Activated CD8-positive, alpha-beta memory T cell treated with anti-CD3 and anti-CD28 coated beads for 4 hours (primary cell): ENCODE data around the gene SYNGR4.

Source experiments
- DNase-seq, 2 donors: peaks; one replicate each; pipeline ENCODE4 v3.0.0-alpha.2; 2020; ENCODE audit warnings: low read depth in 2 of 2

SYNGR4 gene

DNA sequence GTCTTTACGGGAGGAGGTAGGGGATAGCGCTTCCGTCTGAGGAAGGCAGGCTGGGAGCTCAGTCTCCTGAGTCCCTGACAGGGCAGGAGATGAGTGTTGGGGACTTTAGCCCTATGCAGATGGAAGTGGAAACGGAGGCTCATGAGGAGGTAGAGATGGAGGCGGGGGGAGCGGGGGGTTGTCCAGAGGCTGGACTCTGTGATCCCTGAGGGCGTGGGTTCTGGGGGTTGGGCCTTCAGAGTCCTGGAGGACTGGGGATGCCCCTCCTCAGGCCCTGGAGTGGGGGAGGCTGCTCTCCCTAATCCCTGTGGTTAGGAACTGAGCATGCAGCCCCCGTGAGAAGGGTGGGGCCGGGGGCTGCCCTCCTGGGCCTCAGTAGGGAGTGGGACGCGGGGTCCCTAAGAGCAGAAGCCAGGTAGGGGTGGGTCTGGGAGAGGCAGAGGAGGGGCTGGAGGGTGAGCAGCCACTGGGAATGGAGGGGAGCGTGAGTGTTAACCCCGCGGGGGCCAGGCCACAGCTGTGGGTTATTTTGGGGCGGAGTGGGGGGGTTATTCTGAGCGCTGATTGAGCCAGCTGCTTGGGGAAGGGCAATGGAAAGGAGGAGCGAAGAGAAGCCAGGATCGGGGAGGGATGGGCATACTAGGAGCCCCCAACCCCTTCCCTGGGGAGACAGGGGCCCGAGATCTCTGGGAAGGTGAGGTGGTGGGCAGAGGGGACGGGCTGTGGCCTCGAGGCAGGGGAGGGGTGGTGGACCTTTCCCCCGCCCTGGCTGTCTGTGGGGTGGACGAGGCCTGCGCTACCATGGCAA, 32.1 kb downstream of the SYNGR4 start:
- DNase-seq, result no peak

DNA sequence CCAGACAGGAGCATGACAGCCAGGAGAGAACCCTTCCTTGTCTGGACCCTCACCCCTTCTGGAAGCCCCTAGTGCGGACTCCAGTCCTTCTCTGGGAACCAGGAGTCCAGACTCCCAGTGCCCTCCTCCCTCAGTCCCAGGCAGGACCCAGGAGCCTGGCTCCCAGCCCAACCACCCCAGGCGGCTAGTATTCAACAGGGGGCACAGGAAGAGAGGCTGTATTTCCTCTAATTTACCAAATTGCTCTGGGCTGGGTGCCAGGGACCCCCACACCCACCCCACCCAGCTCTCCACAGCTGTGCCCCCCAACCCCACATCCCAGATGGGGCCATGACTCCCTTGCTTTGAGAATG, 32.6 kb downstream of the SYNGR4 start:
- DNase-seq, result no peak

DNA sequence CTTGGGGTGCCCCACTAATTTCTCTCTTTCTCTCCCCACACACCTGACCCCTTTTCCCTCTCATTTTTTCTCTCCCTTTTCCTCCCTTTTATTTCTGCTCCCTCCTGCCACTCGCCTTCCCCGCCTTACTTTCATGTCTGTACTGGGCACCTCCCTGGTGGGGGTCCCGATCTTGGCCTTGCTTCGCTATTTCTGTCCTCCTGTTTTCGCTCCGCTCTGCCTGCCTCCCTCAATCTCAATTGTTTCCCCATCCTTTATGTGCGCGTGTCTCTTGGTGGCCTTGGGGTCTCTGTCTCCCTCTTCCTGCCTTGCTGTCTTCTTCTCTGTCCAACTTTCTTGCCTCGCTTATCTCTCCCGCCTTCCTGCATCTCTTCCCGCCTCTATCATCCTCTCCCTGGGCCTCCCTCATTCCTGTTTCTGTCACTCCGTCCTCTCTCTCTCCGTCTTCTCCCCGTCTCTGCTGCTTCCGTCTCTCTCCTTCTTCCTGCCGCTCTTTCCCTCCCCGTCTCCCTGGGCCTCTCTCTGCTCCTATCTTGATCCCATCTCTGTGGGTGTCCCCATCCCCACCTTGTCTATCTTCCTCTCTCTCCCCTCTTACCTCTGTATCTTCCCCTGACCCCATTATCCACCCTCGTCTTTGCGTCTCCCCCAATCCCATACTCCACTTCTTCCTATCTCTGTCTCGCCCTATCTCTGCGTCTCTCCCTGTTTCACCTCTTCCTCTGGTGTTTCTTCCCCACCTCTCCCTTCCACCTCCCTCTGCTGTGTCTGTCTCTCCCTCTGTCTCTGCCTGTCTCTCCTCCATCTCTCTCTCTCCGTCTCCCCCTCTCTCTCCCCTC, 33.3 kb downstream of the SYNGR4 start:
- no peak for DNase-seq

DNA sequence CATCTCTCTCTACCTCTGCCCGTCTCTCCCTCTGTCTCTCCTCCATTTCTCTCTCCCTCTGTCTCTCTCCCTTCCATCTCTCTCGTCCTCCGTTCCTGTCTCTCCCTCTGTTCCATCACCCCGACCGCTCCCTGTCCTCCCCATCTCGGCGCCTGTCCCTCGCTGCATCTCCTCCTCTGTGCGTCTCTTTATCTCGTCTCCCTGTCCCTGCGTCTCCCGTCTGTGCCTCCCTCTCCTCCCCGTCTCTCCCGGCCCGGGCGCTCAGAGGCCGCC, 33.9 kb downstream of the SYNGR4 start:
- no peak for DNase-seq

DNA sequence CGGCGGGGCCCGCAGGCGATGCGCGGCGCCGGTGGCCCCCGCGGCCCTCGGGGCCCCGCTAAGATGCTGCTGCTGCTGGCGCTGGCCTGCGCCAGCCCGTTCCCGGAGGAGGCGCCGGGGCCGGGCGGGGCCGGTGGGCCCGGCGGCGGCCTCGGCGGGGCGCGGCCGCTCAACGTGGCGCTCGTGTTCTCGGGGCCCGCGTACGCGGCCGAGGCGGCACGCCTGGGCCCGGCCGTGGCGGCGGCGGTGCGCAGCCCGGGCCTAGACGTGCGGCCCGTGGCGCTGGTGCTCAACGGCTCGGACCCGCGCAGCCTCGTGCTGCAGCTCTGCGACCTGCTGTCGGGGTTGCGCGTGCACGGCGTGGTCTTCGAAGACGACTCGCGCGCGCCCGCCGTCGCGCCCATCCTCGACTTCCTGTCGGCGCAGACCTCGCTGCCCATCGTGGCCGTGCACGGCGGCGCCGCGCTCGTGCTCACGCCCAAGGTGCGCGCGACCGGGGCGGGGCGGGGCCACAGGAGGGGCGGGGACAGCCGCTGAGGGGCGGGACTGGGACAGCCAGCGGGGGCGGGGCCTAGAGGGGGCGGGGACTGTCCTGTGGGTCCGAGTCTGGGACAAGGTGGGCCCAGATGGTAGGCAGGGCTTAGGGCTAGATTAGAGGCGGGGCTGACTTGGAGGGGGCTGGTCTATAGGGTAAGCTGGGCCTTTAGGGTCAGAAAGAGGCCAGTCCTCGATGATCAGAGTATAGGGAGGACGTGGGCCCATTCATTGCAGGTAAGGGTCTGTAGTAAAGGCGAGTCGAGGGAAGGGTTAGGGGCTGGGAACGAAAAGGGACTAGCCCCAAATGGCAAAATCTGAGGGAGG, 34.4 kb downstream of the SYNGR4 start:
- DNase-seq, result peak; percentile 56 to 61

DNA sequence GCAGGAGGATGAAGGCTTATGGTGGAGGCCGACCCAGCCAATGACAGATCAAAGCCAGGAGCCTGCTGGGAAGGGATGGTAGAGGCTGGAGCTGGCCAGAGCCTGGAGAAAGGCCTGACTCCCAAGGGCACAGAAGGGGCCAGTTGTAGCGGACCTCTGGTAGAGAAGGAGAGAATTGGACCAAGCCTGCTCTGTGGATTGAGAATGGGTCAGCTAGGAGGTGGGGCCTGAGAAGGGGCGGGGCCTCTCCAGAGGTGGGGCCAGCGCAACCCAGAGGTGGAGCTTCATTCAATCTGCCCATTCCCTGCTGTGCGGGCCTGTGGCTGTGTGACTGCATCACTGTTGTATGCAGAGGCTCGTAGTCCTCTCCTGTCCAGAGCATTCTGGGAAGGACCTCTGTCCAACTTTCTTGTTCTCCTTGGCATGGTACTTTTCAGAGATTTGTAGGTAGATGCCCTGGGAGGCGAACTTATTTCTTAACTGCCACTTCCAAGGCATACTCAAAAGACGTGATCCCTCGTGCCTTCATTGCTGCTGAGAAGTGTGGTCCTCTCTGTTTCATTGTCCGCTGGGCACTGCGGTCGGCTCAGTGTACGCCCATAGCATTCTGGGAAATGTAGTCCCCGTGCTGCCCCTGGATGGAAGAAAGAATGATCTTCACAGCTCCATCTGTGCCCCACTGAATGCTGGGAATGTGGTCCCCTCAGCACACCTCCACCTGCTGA, 36.0 kb downstream of the SYNGR4 start:
- no peak for DNase-seq

DNA sequence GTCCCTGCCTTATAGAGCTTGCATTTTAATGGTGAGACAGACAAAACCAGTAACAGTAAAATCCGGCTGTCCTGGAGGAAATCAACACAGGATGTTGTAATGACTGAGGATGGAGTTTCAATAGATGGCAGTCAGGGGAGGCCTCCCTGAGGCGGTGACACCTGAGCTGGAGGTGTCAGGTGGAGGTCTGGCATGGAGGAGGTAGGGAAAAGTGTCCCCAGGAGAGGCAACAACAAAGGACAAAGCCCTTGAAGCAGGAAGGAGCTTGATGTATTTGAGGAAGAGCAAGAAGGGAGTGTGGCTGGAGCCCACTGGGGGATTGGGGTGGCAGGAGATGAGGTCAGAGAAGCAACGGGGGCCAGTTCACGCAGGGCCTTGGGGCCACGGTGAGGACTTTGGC, 37.1 kb downstream of the SYNGR4 start:
- no peak for DNase-seq

DNA sequence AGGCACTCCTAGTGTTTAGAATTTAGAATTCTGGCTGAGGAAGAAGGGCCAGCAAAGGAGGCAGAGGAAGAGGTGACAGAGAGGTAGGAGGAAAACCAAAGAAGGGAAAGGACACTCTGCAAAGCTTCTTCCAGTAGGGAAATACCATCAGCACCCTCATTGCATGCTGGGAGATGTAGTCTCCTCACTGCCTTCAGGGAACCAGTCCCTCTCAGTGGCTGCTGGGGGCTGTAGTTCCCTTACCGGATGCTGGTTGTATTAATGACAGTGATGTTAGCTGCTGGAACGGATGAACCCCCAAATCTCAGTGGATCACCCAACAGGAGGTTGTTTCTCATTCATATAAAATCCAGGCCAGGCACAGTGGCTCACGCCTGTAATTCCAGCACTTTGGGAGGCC, 39.4 kb downstream of the SYNGR4 start:
- DNase-seq, result peak in 1 of 2 donors; percentile 42

DNA sequence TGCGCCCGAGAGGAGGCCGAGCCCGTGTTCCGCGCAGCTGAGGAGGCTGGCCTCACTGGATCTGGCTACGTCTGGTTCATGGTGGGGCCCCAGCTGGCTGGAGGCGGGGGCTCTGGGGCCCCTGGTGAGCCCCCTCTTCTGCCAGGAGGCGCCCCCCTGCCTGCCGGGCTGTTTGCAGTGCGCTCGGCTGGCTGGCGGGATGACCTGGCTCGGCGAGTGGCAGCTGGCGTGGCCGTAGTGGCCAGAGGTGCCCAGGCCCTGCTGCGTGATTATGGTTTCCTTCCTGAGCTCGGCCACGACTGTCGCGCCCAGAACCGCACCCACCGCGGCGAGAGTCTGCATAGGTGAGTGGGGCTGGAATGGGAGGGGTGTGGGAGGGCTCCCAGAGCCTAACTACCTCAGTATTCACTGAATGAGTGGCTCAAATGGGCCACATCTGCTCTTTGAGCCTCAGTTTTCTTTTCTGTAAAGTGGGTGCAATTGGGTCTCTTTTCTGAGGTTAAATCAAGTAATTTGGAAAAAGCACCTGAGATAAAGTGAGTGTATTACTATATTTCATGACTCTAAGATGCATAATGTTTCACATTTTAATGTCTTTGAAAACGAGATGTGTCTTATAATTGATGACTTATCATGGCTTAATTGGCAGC, 41.0 kb downstream of the SYNGR4 start:
- DNase-seq, result no peak

DNA sequence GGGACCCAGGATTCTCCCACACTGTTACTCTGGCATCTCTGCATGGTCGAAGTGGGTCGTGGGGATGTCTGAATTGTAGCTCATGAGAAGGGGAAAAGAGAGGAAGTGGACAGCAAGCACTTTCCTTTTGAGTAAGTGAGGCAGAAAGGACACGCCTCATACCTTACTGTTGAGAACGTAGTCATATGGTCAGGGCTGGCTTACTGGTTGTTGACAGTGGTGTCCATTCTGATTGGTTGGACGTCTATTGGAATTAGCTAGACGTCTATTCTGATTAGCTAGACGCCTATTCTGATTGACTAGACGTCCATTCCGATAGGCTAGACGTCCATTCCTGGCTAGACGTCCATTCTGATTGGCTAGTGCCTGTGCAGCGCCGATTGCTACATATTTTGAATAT, 41.7 kb downstream of the SYNGR4 start:
- no peak for DNase-seq

DNA sequence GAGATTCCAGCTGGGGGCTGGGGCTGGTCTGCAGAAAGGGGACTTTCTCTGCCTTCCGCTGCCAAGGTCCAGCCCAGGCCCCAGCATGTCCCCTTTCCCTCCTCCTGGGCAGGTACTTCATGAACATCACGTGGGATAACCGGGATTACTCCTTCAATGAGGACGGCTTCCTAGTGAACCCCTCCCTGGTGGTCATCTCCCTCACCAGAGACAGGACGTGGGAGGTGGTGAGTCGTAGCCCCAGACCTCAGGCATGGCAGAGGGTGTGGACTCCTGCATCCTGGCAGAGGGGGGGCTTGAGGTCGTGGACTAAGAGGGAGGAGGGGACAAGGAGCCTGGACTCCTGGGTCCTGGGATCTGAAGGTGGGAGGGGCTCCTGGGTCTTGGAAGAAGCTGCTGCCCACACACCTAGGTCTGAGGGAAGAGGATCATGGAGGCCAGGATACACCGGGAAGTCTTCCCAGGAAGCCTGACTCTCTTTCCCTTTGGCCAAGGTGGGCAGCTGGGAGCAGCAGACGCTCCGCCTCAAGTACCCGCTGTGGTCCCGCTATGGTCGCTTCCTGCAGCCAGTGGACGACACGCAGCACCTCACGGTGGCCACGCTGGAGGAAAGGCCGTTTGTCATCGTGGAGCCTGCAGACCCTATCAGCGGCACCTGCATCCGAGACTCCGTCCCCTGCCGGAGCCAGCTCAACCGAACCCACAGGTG, 49.9 kb downstream of the SYNGR4 start:
- DNase-seq, result no peak

DNA sequence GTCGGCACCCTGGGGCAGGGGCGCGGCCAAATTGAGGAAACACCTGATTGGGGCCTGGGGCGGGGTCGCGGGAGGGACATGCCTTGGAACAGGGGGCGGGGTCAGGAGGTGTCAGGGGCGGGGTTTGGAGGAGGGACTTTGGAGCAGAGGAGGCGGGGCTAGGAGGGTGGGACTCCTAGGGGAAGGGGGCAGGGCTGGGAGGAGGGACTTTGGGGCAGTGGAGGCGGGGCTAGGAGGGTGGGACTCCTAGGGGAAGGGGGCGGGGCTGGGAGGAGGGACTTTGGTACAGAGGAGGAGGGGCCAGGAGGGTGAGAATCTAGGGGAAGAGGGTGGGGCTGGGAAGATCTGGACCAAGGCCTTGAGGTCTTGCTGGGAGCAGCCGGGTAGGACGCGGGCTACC, 51.2 kb downstream of the SYNGR4 start:
- DNase-seq, result peak in 1 of 2 donors; percentile 41

DNA sequence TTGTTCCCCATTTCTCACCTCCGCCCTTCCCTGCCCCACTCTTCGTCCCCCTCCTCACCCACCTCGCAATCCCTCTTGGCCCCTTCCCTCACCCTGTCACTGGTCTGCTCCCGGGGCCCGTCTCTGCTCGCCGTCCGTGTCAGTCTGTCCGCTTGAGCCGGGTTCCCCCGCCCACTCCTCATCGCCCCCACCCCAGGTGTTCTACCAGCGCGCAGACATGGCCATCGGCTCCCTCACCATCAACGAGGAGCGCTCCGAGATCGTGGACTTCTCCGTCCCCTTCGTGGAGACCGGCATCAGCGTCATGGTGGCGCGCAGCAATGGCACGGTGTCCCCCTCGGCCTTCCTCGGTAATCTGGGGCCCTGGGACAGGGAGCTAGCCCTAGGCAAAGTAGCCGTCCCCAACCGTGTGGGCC, 51.6 kb downstream of the SYNGR4 start:
- DNase-seq, result no peak

DNA sequence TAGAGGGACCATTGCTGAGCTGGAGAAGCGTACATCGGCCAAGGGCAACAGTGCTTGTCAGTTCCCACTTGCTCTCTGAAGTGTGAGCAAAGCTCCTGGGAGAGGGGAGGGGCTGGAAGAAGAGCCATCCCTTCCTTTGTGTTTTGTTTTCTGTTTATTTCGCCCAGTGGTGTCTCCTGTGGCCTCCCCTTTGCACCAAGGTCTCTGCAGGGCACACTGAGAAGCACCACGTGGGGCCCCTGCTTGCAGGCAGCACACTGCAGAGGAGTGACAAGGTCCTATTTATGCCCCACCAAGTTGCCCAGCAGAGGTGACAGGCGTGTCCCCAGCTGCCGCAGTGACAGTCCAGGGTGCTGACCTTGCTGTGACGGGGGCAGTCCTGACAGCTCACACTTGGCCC, 53.3 kb downstream of the SYNGR4 start:
- DNase-seq, result no peak

DNA sequence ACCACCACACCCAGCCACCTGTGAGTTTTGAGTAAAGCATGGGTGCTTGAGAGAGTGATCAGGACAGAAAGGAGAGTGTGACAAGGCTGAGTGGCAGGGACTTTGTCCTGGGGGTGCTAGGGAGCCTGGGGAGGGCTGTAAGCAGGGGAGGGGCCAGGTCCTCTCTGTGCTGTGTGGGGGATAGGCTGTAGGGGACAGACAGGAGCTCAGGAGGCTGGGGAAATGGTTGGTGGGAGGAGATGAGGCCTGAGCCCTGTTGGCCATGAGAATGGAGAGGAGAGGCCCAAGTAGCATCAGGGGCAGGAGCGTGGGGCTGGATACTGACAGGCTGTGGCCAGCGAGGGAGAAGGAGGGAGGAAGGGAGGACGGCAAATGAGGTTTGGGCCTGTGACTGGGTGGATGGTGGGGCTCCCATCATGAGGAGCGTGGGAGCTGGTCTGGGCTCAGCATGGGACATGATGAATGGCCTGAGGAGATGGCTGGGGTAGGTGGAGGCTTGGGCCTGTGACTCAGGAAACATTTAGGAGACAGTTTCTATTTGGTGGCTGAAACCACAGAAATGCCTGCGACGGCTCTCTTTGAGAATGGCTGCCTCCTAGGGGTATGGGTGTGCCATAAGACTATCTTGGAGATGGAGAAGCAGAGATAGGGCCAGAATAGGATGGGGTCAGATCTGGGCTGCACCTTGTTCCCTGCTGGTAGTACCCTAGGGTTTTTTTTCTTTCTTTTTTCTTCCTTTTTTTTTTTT, 54.3 kb downstream of the SYNGR4 start:
- no peak for DNase-seq

DNA sequence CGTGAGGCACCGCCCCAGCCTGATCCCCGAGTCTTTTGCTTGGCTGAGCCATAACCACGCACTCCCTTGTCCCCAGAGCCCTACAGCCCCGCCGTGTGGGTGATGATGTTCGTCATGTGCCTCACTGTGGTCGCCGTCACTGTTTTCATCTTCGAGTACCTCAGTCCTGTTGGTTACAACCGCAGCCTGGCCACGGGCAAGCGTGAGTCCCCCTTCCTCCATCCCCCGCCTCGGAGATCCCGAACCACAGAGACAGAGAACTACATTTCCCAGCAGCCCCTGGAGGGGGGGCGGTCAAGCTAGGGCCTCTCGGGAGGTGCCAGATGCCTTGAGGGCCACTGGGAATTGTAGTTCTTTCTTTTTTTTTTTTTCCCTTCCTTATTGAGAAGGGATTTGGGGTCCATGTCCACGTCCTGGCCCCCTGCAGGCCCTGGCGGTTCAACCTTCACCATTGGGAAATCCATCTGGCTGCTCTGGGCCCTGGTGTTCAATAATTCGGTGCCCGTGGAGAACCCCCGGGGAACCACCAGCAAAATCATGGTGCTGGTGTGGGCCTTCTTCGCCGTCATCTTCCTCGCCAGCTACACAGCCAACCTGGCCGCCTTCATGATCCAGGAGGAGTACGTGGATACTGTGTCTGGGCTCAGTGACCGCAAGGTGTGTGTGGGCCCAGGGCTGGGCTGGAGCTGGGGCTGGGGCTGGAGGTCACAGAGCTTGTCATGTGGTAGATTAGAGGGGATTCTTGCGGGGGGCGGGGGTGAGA, 55.2 kb downstream of the SYNGR4 start:
- DNase-seq, result peak; percentile 40 to 51

DNA sequence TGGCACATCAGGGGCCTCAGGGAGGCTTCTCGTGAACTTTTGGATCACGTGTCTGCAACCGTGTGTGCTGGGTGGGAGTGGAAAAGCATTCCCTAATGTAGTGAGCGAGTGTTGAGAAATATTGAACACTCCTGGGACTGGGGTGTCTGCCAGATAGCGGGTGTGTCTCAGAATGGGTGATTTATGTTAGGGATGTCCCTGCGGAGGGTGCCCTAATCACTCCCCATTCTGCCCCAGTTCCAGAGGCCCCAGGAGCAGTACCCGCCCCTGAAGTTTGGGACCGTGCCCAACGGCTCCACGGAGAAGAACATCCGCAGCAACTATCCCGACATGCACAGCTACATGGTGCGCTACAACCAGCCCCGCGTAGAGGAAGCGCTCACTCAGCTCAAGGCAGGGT, 57.4 kb downstream of the SYNGR4 start:
- DNase-seq, result no peak

DNA sequence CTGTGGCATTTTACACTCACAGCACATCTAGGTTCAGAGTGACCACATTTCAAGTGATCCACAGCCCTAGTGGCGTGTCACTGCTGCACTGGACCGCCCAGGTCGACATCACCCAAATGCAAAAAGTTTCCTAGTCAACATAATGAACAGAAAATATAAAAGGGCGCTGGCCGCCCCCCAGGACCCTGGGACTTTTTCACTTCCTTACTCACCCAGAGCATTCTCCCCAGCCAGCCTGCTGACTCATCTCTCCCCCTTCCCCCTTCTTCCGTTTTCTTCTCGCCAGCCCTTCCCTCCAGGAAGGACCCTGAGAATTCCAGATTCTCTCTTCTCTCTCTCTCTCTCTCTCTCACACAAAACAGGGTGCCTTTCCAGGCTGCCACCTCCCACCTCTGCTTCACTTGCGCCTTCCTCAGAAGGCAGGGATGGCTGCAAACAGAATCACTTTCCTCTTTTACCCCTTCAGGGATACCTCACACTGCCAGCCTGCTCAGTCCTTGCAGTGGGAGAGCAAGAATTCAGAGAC, 60.6 kb downstream of the SYNGR4 start:
- no peak for DNase-seq
